ENCODE data around the gene AASDHPPT. TPM values are rescaled to one million over a fixed set of nuclear protein-coding genes. Genes with fewer than 3 reads are reported as not detected.

The AASDHPPT gene
- total RNA-seq, 1 experiment from 2014 or later = 59.5 TPM

Other genes starting within 250 kb of the AASDHPPT start
- 15.7 TPM for gene MSANTD4, start 55.4 kb upstream of the AASDHPPT start, total RNA-seq (2021; ENCODE audit: unreplicated experiment)
- gene KBTBD3, start 315 bp upstream of the AASDHPPT start, total RNA-seq (2021; ENCODE audit: unreplicated experiment) = 10.4 TPM